GM18870 (cell line): ENCODE measurements around the gene HDGFL2.

Experiments used
- ATAC-seq: cut with Tn5 transposase; IDR thresholded peaks from one replicate; pipeline ENCODE4 v1.9.1; 2021; ENCODE audit warnings: moderate library complexity; ENCODE audit not compliant: unreplicated experiment

The HDGFL2 gene

GRCh38 chr19:4550018-4550417 lies 77.9 kb downstream of the HDGFL2 start:
- no peak for ATAC-seq

GRCh38 chr19:4550479-4551050 lies 78.5 kb downstream of the HDGFL2 start:
- no peak for ATAC-seq
